ENCODE measurements around the gene ST3GAL3.

ST3GAL3 gene

DNA sequence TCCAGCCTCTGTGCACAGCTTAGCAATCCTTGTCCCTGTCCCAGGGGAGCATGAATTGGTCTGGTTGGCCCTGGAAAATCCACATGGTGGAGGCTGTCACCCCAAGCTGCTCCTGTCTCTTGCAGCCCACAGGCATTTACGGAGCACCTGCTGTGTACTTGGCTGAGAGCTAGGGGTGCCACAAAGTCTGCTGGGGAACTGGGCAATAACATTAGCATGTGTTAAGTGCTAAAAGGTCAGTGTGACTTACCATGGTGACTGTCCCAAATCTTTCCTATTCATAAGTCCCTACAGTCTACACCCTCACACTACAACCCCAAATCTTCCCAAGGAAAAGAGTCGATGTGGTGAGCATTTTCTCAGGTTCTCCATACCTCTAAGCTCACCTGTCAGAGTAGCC lies 172.7 kb downstream of the ST3GAL3 start:
- Histone ChIP-seq H3K4me1 (ENCODE audit: low read depth, poor library complexity, severe bottlenecking) (no peaks in the 10 kb centered on the region), H3K27me3 (ENCODE audit: insufficient read depth, low read depth) (no peaks in the 10 kb centered on the region), H3K27ac (no peak overlapping the region), H2AFZ (ENCODE audit: low read depth) (no peak overlapping the region), H3K4me3 (IDR thresholded peaks at IDR 0.05; ENCODE audit: insufficient read depth, low read depth, low read length) (no peak overlapping the region), H3K79me2 (ENCODE audit: insufficient read depth, low read depth) (no peaks in the 10 kb centered on the region), H4K20me1 (ENCODE audit: insufficient read depth) (no peaks in the 10 kb centered on the region), H3K9ac (no peak overlapping the region), H3K4me2 (no peak overlapping the region), H3K36me3 (ENCODE audit: insufficient read depth) (no peaks in the 10 kb centered on the region)
- TF ChIP-seq, protein P1, sequence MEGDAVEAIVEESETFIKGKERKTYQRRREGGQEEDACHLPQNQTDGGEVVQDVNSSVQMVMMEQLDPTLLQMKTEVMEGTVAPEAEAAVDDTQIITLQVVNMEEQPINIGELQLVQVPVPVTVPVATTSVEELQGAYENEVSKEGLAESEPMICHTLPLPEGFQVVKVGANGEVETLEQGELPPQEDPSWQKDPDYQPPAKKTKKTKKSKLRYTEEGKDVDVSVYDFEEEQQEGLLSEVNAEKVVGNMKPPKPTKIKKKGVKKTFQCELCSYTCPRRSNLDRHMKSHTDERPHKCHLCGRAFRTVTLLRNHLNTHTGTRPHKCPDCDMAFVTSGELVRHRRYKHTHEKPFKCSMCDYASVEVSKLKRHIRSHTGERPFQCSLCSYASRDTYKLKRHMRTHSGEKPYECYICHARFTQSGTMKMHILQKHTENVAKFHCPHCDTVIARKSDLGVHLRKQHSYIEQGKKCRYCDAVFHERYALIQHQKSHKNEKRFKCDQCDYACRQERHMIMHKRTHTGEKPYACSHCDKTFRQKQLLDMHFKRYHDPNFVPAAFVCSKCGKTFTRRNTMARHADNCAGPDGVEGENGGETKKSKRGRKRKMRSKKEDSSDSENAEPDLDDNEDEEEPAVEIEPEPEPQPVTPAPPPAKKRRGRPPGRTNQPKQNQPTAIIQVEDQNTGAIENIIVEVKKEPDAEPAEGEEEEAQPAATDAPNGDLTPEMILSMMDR (conservative IDR thresholded peaks at IDR 0.05; ENCODE audit: low read depth, low read length): no peak

- Histone ChIP-seq H3K4me3 (IDR thresholded peaks at IDR 0.05; ENCODE audit: insufficient read depth, low read depth, low read length) (no peak overlapping the region), H3K4me2 (no peak overlapping the region)
- TF ChIP-seq, protein P1 (conservative IDR thresholded peaks at IDR 0.05; ENCODE audit: low read depth, low read length): no peak
These were observed 173.3 kb downstream of the ST3GAL3 start for GRCh38 chr1:43880604-43881003.

GRCh38 chr1:43881415-43881814 lies 174.1 kb downstream of the ST3GAL3 start:
- no peak overlapping the region for H3K9ac ChIP-seq
- H3K27ac ChIP-seq: no peak overlapping the region

More at GRCh38 chr1:43880604-43881003, 173.3 kb downstream of the ST3GAL3 start:
- H3K4me1 ChIP-seq (ENCODE audit: low read depth, poor library complexity, severe bottlenecking): no peaks in the 10 kb centered on the region
- H3K27ac ChIP-seq: no peak overlapping the region
- no peak overlapping the region for H2AFZ ChIP-seq (ENCODE audit: low read depth)
- no peaks in the 10 kb centered on the region for H3K27me3 ChIP-seq (ENCODE audit: insufficient read depth, low read depth)
- no peaks in the 10 kb centered on the region for H3K36me3 ChIP-seq (ENCODE audit: insufficient read depth)
- no peak overlapping the region for H3K9ac ChIP-seq
- no peaks in the 10 kb centered on the region for H3K79me2 ChIP-seq (ENCODE audit: insufficient read depth, low read depth)
- no peaks in the 10 kb centered on the region for H4K20me1 ChIP-seq (ENCODE audit: insufficient read depth)

GRCh38 chr1:43882763-43883162 lies 175.4 kb downstream of the ST3GAL3 start:
- Histone ChIP-seq H2AFZ (ENCODE audit: low read depth) (no peak overlapping the region), H3K4me2 (no peak overlapping the region), H3K27me3 (ENCODE audit: insufficient read depth, low read depth) (no peaks in the 10 kb centered on the region), H3K36me3 (ENCODE audit: insufficient read depth) (no peaks in the 10 kb centered on the region), H4K20me1 (ENCODE audit: insufficient read depth) (no peaks in the 10 kb centered on the region), H3K4me1 (ENCODE audit: low read depth, poor library complexity, severe bottlenecking) (no peaks in the 10 kb centered on the region), H3K4me3 (IDR thresholded peaks at IDR 0.05; ENCODE audit: insufficient read depth, low read depth, low read length) (no peak overlapping the region), H3K27ac (no peak overlapping the region), H3K79me2 (ENCODE audit: insufficient read depth, low read depth) (no peaks in the 10 kb centered on the region), H3K9ac (no peak overlapping the region)
- TF ChIP-seq, protein P1 (conservative IDR thresholded peaks at IDR 0.05; ENCODE audit: low read depth, low read length): no peak

More at GRCh38 chr1:43881415-43881814, 174.1 kb downstream of the ST3GAL3 start:
- H3K79me2 ChIP-seq (ENCODE audit: insufficient read depth, low read depth): no peaks in the 10 kb centered on the region
- TF ChIP-seq, protein P1 (conservative IDR thresholded peaks at IDR 0.05; ENCODE audit: low read depth, low read length): no peak
- H2AFZ ChIP-seq (ENCODE audit: low read depth): no peak overlapping the region
- H3K36me3 ChIP-seq (ENCODE audit: insufficient read depth): no peaks in the 10 kb centered on the region
- H3K4me1 ChIP-seq (ENCODE audit: low read depth, poor library complexity, severe bottlenecking): no peaks in the 10 kb centered on the region
- H4K20me1 ChIP-seq (ENCODE audit: insufficient read depth): no peaks in the 10 kb centered on the region
- H3K4me3 ChIP-seq (IDR thresholded peaks at IDR 0.05; ENCODE audit: insufficient read depth, low read depth, low read length): no peak overlapping the region
- no peaks in the 10 kb centered on the region for H3K27me3 ChIP-seq (ENCODE audit: insufficient read depth, low read depth)
- H3K4me2 ChIP-seq: no peak overlapping the region

Data from KMS-11 (cell line).